ENCODE results near the gene TSPAN32.
"Not testable (repeated sequence)": the region's sequence is repeated elsewhere in the genome, so short reads cannot be mapped to it uniquely, and the experiment has no call there.

Gene TSPAN32

GRCh38 chr11:2342981-2343380 is 41.2 kb downstream of the TSPAN32 start:
- Mint-ChIP-seq H3K36me3 (ENCODE audit: insufficient read depth) (no peaks in the 10 kb centered on the region), H3K27ac (no peak overlapping the region), H3K27me3 (no peaks in the 10 kb centered on the region), H3K4me1 (ENCODE audit: low read depth in 2 of 2) (peaks cover 2 to 5% of the 10 kb centered on the region in 2 donors), H3K9me3 (no peaks in the 10 kb centered on the region), H3K4me3 (no peak overlapping the region)
- ATAC-seq (replicated peaks), result no peak
- no peak for DNase-seq

- H3K4me1 Mint-ChIP-seq (ENCODE audit: low read depth in 2 of 2), result peaks cover 2 to 5% of the 10 kb centered on the region in 2 donors
- no peaks in the 10 kb centered on the region for H3K27me3 Mint-ChIP-seq
These were observed 41.7 kb downstream of the TSPAN32 start for GRCh38 chr11:2343502-2343901.

GRCh38 chr11:2345050-2345449 is 43.2 kb downstream of the TSPAN32 start:
- Mint-ChIP-seq H3K36me3 (ENCODE audit: insufficient read depth) (peaks cover 4% of the 10 kb centered on the region), H3K4me1 (ENCODE audit: low read depth in 2 of 2) (no peaks in the 10 kb centered on the region), H3K27me3 (no peaks in the 10 kb centered on the region), H3K27ac (no peak overlapping the region), H3K4me3 (no peak overlapping the region), H3K9me3 (no peaks in the 10 kb centered on the region)
- ATAC-seq (replicated peaks) (no peak), DNase-seq (no peak)

More at GRCh38 chr11:2343502-2343901, 41.7 kb downstream of the TSPAN32 start:
- H3K36me3 Mint-ChIP-seq (ENCODE audit: insufficient read depth), result peaks cover 4% of the 10 kb centered on the region
- no peak overlapping the region for H3K4me3 Mint-ChIP-seq
- H3K27ac Mint-ChIP-seq, result no peak overlapping the region
- H3K9me3 Mint-ChIP-seq, result no peaks in the 10 kb centered on the region
- ATAC-seq (replicated peaks) (no peak), DNase-seq (no peak)

- Mint-ChIP-seq H3K9me3 (no peaks in the 10 kb centered on the region), H3K4me3 (no peak overlapping the region), H3K4me1 (ENCODE audit: low read depth in 2 of 2) (no peaks in the 10 kb centered on the region), H3K27ac (no peak overlapping the region), H3K36me3 (ENCODE audit: insufficient read depth) (peaks cover 4% of the 10 kb centered on the region), H3K27me3 (no peaks in the 10 kb centered on the region)
- no peak for DNase-seq
- ATAC-seq (replicated peaks), result no peak
These were observed 44.2 kb downstream of the TSPAN32 start for GRCh38 chr11:2346014-2346413.

GRCh38 chr11:2346586-2347307 is 44.9 kb downstream of the TSPAN32 start:
- Mint-ChIP-seq H3K4me1 (ENCODE audit: low read depth in 2 of 2) (no peaks in the 10 kb centered on the region), H3K27ac (no peak overlapping the region), H3K4me3 (no peak overlapping the region)

GRCh38 chr11:2347308-2347830 is 45.6 kb downstream of the TSPAN32 start:
- no peak for ATAC-seq (replicated peaks)
- no peak overlapping the region for H3K27ac Mint-ChIP-seq
- no peak for DNase-seq
- H3K27me3 Mint-ChIP-seq, result no peaks in the 10 kb centered on the region
- H3K4me3 Mint-ChIP-seq, result no peak overlapping the region
- H3K36me3 Mint-ChIP-seq (ENCODE audit: insufficient read depth), result peaks cover 4% of the 10 kb centered on the region
- no peaks in the 10 kb centered on the region for H3K4me1 Mint-ChIP-seq (ENCODE audit: low read depth in 2 of 2)
- H3K9me3 Mint-ChIP-seq, result no peaks in the 10 kb centered on the region

More at GRCh38 chr11:2346586-2347307, 44.9 kb downstream of the TSPAN32 start:
- H3K9me3 Mint-ChIP-seq, result no peaks in the 10 kb centered on the region
- peaks cover 4% of the 10 kb centered on the region for H3K36me3 Mint-ChIP-seq (ENCODE audit: insufficient read depth)
- no peaks in the 10 kb centered on the region for H3K27me3 Mint-ChIP-seq
- ATAC-seq (replicated peaks) (no peak), DNase-seq (no peak)

- Mint-ChIP-seq H3K4me3 (no peak overlapping the region), H3K9me3 (no peaks in the 10 kb centered on the region), H3K4me1 (ENCODE audit: low read depth in 2 of 2) (no peaks in the 10 kb centered on the region), H3K27me3 (no peaks in the 10 kb centered on the region), H3K36me3 (ENCODE audit: insufficient read depth) (peaks cover 4% of the 10 kb centered on the region), H3K27ac (no peak overlapping the region)
- DNase-seq (no peak), ATAC-seq (replicated peaks) (no peak)
These were observed 47.2 kb downstream of the TSPAN32 start for GRCh38 chr11:2348986-2349385.

GRCh38 chr11:2351701-2352100 is 49.9 kb downstream of the TSPAN32 start:
- Mint-ChIP-seq H3K27me3 (peaks cover 0 to 8% of the 10 kb centered on the region in 2 donors), H3K36me3 (ENCODE audit: insufficient read depth) (peaks cover 4% of the 10 kb centered on the region), H3K9me3 (no peaks in the 10 kb centered on the region), H3K4me1 (ENCODE audit: low read depth in 2 of 2) (no peaks in the 10 kb centered on the region), H3K4me3 (no peak overlapping the region), H3K27ac (no peak overlapping the region)
- DNase-seq, result no peak
- no peak for ATAC-seq (replicated peaks)

GRCh38 chr11:2352420-2352819 is 50.6 kb downstream of the TSPAN32 start:
- Mint-ChIP-seq H3K27me3 (peaks cover 0 to 8% of the 10 kb centered on the region in 2 donors), H3K4me1 (ENCODE audit: low read depth in 2 of 2) (no peaks in the 10 kb centered on the region), H3K27ac (no peak overlapping the region), H3K36me3 (ENCODE audit: insufficient read depth) (peaks cover 4% of the 10 kb centered on the region), H3K9me3 (no peaks in the 10 kb centered on the region), H3K4me3 (no peak overlapping the region)
- ATAC-seq (replicated peaks), result no peak
- no peak for DNase-seq

GRCh38 chr11:2355000-2355644 is 53.3 kb downstream of the TSPAN32 start:
- ATAC-seq (replicated peaks) (no peak), DNase-seq (no peak)
- Mint-ChIP-seq H3K27me3 (peaks cover 0 to 8% of the 10 kb centered on the region in 2 donors), H3K36me3 (ENCODE audit: insufficient read depth) (no peaks in the 10 kb centered on the region), H3K27ac (no peak overlapping the region), H3K9me3 (no peaks in the 10 kb centered on the region), H3K4me3 (no peak overlapping the region), H3K4me1 (ENCODE audit: low read depth in 2 of 2) (no peaks in the 10 kb centered on the region)

GRCh38 chr11:2357246-2357645 is 55.4 kb downstream of the TSPAN32 start:
- Mint-ChIP-seq H3K4me3 (no peak overlapping the region), H3K36me3 (ENCODE audit: insufficient read depth) (no peaks in the 10 kb centered on the region), H3K27ac (no peak overlapping the region), H3K4me1 (ENCODE audit: low read depth in 2 of 2) (peaks cover 0 to 2% of the 10 kb centered on the region in 2 donors), H3K27me3 (peaks cover 0 to 8% of the 10 kb centered on the region in 2 donors), H3K9me3 (no peaks in the 10 kb centered on the region)
- ATAC-seq (replicated peaks) (no peak), DNase-seq (no peak)

GRCh38 chr11:2357651-2358050 is 55.8 kb downstream of the TSPAN32 start:
- DNase-seq; H3K4me1 Mint-ChIP-seq (ENCODE audit: low read depth in 2 of 2); ATAC-seq (replicated peaks); H3K36me3 Mint-ChIP-seq (ENCODE audit: insufficient read depth); H3K4me3 Mint-ChIP-seq; H3K9me3 Mint-ChIP-seq; H3K27ac Mint-ChIP-seq; H3K27me3 Mint-ChIP-seq: not testable (repeated sequence)

GRCh38 chr11:2358754-2359442 is 57.1 kb downstream of the TSPAN32 start:
- H3K27me3 Mint-ChIP-seq, result peaks cover 0 to 8% of the 10 kb centered on the region in 2 donors
- DNase-seq, result no peak
- no peak overlapping the region for H3K27ac Mint-ChIP-seq
- H3K9me3 Mint-ChIP-seq, result no peaks in the 10 kb centered on the region
- H3K4me3 Mint-ChIP-seq, result no peak overlapping the region
- peaks cover 1 to 4% of the 10 kb centered on the region in 2 donors for H3K4me1 Mint-ChIP-seq (ENCODE audit: low read depth in 2 of 2)
- no peak for ATAC-seq (replicated peaks)
- H3K36me3 Mint-ChIP-seq (ENCODE audit: insufficient read depth), result no peaks in the 10 kb centered on the region
